ENCODE measurements around the gene SPOCK1.
"Not testable (repeated sequence)": the region's sequence is repeated elsewhere in the genome, so short reads cannot be mapped to it uniquely, and the experiment has no call there.

The SPOCK1 gene

DNA sequence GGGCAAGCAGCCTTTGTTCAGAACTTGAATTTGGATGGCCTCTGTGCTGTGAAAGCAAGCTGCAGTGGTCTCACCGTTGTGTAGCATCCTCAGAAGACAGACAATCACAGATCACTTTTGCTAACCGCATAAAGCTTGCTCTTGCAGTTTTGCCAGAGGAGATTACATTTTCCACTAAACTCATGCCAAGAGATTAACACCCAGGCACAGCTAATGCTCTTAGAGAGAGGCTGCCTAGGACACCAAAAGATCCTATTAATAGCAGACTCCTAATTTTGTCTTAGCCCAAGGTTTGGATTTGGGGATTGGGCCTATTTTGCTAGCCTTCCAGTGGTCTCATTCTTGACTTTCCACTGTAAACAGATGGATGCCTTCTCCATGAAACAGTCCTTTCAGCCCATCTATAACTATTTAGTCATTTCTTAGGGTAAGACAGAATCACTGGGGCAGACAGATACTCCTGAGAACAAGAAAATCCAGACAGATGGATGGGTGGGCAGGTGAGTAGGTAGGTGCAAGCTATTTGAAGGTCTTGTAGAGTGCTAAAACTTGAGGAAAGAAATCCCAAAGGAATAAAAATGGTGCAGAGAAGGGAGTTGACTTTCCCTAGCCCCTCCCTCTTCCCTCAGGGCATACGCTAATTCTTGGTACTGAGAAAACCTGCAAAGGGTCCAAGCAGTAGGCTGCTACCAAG, 506.2 kb downstream of the SPOCK1 start:
- no peak for DNase-seq (ENCODE audit: low read depth in 1 of 2, low spot score in 1 of 2)
- TF ChIP-seq JUND (IDR thresholded peaks at IDR 0.05; ENCODE audit: low read depth) = no peak
- in situ Hi-C loops (cut with HindIII; ENCODE audit: low pct_unique_long_range_greater_than_20kb, low sequenced_read_pairs) = no loop called here

DNA sequence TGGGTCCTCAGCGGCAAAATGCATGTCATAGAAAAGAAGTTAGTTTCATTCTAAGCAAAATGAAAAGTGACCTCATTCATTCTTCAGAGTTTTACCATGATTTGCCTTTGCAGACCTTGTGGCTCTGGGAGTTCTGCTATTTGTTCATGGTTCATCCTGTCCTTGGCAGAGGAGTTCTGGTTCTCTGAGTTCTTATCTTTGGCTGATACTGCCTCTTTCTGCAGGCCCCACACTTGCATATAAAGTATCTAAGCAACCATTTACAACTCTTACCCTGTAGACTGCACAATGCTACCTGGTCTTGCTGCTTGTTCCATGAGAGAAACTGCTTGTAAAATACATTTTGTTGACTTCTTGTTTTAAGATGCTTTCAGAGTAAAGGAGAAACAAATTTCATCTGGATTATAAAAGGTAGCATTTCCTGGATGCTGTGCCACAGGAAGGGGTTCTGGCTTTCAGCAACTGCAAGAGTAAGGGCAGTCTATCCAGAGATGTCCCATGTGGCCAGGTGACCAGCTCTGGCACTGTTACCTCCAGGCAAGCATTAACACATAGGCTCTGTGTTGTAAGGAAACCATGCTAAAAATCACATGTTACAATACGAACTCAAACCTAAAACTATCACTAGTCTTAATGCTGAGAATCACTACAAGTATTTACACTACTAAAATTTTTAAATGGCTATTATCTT, 513.2 kb downstream of the SPOCK1 start:
- no peak for DNase-seq (ENCODE audit: low read depth in 1 of 2, low spot score in 1 of 2)

DNA sequence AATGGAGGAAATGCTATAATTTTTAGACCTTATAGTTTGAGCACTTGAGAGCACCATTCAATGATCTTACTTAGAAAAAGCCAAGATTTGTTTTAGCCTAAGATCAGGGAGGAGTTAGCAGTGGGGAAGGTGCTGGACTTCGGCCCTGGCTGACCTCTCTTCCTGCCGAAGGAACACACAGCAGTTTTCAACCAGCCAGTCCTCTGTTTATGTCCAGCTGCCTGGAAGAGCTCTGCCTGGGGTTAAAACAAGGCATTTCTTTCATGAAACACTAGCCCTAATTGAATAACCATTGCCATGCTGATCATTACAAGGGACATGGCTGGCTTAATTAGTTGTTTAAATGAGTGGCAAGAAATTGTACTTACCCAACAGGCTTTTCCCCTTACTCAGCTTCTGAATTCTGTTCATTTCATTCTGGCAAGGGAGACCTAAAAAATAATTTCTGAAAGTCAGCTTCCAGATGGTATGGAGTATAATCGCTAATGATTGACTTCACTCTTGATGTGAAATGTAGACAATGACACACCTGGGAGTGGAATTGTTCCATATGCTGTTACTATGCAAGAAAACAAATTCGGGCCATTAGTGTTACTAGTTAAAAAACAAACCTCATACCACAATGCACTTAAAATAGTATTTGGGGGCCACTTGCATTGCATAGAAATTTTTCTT, 514.2 kb downstream of the SPOCK1 start:
- no peak for DNase-seq (ENCODE audit: low read depth in 1 of 2, low spot score in 1 of 2)
- in situ Hi-C loops (cut with HindIII; ENCODE audit: low pct_unique_long_range_greater_than_20kb, low sequenced_read_pairs) = no loop called here
- TF ChIP-seq JUND (IDR thresholded peaks at IDR 0.05; ENCODE audit: low read depth) = no peak

More for the DNA sequence above, 513.2 kb downstream of the SPOCK1 start:
- no peak for TF ChIP-seq JUND (IDR thresholded peaks at IDR 0.05; ENCODE audit: low read depth)
- in situ Hi-C loops (cut with HindIII; ENCODE audit: low pct_unique_long_range_greater_than_20kb, low sequenced_read_pairs) = no loop called here

DNA sequence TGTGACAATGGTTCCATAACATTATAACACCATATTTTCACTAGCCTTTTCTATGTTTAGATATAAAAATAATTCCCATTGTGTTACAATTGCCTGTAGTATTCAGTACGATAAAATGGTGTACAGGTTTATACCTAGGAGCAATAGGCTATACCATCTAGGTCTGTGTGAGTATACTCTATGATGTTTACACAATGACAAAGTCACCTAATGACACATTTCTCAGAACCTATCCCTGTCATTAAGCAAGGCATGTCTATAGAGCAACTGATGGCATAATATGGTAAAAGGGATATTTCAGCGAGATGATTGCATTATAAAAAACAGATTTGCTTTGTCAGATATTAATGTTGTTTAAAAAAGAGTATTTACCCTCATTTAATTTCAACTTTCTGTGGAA, 517.2 kb downstream of the SPOCK1 start:
- TF ChIP-seq JUND (IDR thresholded peaks at IDR 0.05; ENCODE audit: low read depth) = no peak
- no peak for DNase-seq (ENCODE audit: low read depth in 1 of 2, low spot score in 1 of 2)
- in situ Hi-C loops (cut with HindIII; ENCODE audit: low pct_unique_long_range_greater_than_20kb, low sequenced_read_pairs) = no loop called here

DNA sequence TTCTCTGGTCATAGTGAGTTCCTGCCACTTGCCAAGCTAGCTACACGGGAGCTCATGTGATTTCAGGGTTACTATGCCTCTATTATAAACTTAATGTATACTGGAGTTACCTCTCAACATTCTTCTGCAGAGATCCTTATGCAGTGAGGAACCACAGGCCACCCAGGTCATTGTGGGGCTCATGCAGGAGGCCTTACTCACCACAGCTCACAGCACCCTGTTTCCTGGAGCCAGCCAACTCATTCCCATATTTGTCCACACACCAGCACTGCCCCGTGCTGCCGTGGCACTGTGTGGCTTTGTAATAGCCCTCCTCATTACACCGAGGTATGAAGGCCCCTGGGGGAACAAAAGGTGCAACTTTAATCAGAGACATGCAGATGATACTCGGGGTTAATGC, 520.0 kb downstream of the SPOCK1 start:
- TF ChIP-seq JUND (IDR thresholded peaks at IDR 0.05; ENCODE audit: low read depth) = no peak
- in situ Hi-C loops (cut with HindIII; ENCODE audit: low pct_unique_long_range_greater_than_20kb, low sequenced_read_pairs) = no loop called here
- DNase-seq (ENCODE audit: low read depth in 1 of 2, low spot score in 1 of 2) = no peak

DNA sequence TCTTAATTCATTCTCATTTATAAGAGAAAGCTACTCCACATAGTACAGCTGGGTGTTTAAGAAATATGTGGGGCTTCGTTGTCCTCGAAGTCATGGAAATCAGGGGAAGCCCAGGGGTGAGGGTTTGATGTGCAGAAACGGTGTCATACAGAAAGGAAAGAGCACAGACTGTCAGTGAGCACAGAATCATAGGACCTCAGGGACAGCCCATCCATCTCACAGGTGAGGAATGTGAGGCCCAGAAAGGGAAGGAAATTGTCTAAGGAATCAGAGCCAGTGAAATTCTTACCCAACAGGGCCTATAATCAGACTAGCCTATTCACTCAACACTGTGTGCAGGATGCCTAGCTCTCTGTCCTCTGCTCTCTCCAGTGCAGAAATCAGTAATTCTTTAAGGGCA, 535.6 kb downstream of the SPOCK1 start:
- no peak for TF ChIP-seq JUND (IDR thresholded peaks at IDR 0.05; ENCODE audit: low read depth)

DNA sequence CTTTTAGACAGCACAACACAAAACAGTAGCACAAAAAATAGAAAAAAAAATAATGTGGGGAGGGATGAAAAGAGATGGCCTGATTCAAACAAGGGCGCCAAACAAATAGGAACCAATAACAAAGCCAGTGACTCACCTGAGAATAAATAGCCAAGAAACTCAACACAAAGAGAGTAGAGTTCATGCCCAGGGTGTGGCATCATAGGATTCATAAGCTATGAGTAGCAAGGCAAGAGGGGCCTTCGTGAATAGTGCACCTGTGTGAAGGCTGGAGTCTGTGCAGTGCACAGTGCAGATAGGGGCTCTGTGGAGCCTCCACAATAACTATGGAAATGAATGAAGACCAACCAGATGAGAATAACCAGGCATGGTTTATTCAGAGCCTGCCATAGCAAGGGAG, 541.7 kb downstream of the SPOCK1 start:
- in situ Hi-C loops (cut with HindIII; ENCODE audit: low pct_unique_long_range_greater_than_20kb, low sequenced_read_pairs) = no loop called here
- no peak for DNase-seq (ENCODE audit: low read depth in 1 of 2, low spot score in 1 of 2)
- no peak for TF ChIP-seq JUND (IDR thresholded peaks at IDR 0.05; ENCODE audit: low read depth)

More for the DNA sequence above, 535.6 kb downstream of the SPOCK1 start:
- in situ Hi-C loops (cut with HindIII; ENCODE audit: low pct_unique_long_range_greater_than_20kb, low sequenced_read_pairs) = no loop called here
- DNase-seq (ENCODE audit: low read depth in 1 of 2, low spot score in 1 of 2) = no peak

- DNase-seq (ENCODE audit: low read depth in 1 of 2, low spot score in 1 of 2); in situ Hi-C loops (cut with HindIII; ENCODE audit: low pct_unique_long_range_greater_than_20kb, low sequenced_read_pairs): not testable (repeated sequence)
Observed at GRCh38 chr5:136954142-136954541, 545.0 kb downstream of the SPOCK1 start.

GRCh38 chr5:136953346-136954069, 545.6 kb downstream of the SPOCK1 start:
- in situ Hi-C loops (cut with HindIII; ENCODE audit: low pct_unique_long_range_greater_than_20kb, low sequenced_read_pairs); DNase-seq (ENCODE audit: low read depth in 1 of 2, low spot score in 1 of 2): not testable (repeated sequence)

DNA sequence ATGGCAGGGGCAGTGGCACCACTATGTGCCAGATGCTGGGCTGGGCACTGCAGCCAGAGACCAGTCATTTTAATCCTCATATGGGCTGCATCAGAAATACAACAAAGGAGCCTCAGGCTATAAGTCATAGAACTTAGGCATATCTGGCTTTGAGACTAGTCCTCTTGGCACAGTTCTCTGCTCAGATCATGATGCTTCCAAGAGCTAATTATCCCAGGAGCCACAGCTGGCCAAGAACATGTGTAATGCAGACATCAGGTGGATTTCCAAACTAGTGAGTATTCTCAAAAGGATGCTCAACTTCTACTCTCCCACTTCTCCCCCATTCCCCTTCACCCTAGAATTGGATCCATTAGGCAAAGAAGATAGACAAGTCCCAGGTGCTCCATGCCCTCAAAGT, 571.6 kb downstream of the SPOCK1 start:
- DNase-seq (ENCODE audit: low read depth in 1 of 2, low spot score in 1 of 2) = no peak
- TF ChIP-seq JUND (IDR thresholded peaks at IDR 0.05; ENCODE audit: low read depth) = no peak
- in situ Hi-C loops (cut with HindIII; ENCODE audit: low pct_unique_long_range_greater_than_20kb, low sequenced_read_pairs) = no loop called here

GRCh38 chr5:136926073-136926472, 573.1 kb downstream of the SPOCK1 start:
- no peak for DNase-seq (ENCODE audit: low read depth in 1 of 2, low spot score in 1 of 2)
- no peak for TF ChIP-seq JUND (IDR thresholded peaks at IDR 0.05; ENCODE audit: low read depth)
- in situ Hi-C loops (cut with HindIII; ENCODE audit: low pct_unique_long_range_greater_than_20kb, low sequenced_read_pairs) = no loop called here

Data from T47D (cell line).